ENCODE data around the gene CDKAL1.

Gene CDKAL1

DNA sequence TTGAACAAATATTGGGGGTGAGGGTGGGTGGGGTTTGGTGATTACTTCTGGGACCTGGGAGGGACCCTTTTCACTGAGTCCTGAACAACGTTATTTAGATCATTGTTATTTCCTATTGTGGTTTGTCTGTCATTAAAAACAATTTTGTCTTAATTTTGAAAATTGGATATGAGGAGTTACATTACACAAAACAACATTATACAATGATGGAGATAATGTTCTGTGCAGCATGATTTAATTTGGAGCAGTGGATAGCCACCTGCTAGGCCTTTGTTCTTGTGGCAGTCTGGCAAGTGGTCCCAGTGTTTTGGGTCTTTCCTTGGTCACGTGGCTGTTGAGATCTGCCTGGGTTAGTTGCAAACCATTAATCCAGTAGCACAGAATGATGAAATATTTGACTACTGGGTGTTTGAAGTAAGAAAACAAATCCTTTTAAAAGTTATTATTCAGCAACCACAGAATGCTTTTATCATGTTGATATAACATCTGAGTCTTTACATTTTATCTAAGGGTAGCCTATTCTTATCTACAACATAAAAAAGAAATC lies 172.8 kb downstream of the CDKAL1 start:
- DNase-seq (ENCODE audit: insufficient read length, low spot score) (no peak), FAIRE-seq (no peak)
- TF ChIP-seq POLR2AphosphoS5 (IDR thresholded peaks at IDR 0.05; ENCODE audit: low read depth, low read length), result no peak
- no peak for TF ChIP-seq SPI1 (IDR thresholded peaks at IDR 0.05; ENCODE audit: low read depth, low read length)
- TF ChIP-seq PAX5 (IDR thresholded peaks at IDR 0.05; ENCODE audit: insufficient read depth, low read length, severe bottlenecking), result no peak
- TF ChIP-seq POLR2A (IDR thresholded peaks at IDR 0.05; ENCODE audit: low read depth, low read length), result no peak
- TF ChIP-seq TAF1 (IDR thresholded peaks at IDR 0.05; ENCODE audit: low read depth, low read length), result no peak
- no peak for TF ChIP-seq POU2F2 (IDR thresholded peaks at IDR 0.05; ENCODE audit: low read depth, low read length)

DNA sequence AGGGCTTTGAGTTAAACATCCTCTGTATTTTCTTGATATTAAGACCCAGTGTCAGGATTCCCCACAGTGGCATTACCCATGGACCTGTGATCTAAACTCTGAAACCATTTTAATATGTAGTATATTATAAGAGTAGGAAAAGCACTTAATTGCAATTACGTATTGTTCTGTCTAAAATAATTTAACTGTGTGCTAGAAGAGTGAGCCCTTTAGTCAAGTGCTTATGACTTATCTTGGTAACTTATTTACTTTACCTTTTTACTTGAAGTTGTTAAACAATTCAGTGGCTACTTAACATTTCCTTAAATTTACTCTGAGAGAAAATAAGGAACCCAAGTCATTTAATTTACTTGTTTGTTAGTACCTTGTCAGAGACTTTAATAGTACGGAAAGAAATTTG lies 173.6 kb downstream of the CDKAL1 start:
- TF ChIP-seq POLR2AphosphoS5 (IDR thresholded peaks at IDR 0.05; ENCODE audit: low read depth, low read length) (no peak), POLR2A (IDR thresholded peaks at IDR 0.05; ENCODE audit: low read depth, low read length) (no peak), POU2F2 (IDR thresholded peaks at IDR 0.05; ENCODE audit: low read depth, low read length) (no peak), SPI1 (IDR thresholded peaks at IDR 0.05; ENCODE audit: low read depth, low read length) (no peak), PAX5 (IDR thresholded peaks at IDR 0.05; ENCODE audit: insufficient read depth, low read length, severe bottlenecking) (no peak), TAF1 (IDR thresholded peaks at IDR 0.05; ENCODE audit: low read depth, low read length) (no peak)
- DNase-seq (ENCODE audit: insufficient read length, low spot score) (no peak), FAIRE-seq (no peak)

DNA sequence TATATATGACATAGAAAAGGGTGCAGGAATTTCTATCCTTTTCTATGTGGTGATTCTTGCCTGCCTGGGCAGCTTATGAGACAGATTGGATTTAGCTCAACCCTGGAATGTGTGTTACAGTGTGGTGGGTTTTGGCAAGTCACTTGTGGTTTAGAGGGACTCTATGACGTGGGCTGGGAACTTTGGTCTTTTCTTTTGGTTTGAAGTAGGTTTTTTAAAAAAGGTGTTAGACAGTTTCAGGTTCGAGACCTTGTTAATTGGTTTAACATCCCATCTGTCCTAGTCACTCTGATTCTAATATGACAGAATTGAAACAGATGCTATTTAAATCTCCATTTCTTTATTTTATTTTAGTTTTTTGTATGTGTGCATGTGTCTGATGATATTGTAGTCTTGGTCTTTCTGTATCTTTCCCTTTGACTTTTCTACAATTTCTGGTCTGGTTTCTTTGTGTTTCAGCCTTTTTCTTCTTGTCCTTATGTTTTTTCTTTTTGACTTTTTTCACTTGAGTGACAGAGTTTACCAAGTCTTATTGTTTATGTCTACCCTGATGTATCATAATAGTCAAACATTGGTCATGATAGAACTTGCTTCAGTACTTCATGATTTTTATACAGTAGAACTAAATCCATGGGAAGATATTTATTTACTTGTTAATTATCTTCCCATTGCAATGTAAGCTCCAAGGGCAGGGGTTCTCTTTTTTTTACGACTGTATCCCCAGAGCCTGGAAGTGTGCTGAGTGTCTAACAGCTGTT lies 174.3 kb downstream of the CDKAL1 start:
- DNase-seq (ENCODE audit: insufficient read length, low spot score), result no peak
- no peak for TF ChIP-seq POLR2A (IDR thresholded peaks at IDR 0.05; ENCODE audit: low read depth, low read length)
- TF ChIP-seq TAF1 (IDR thresholded peaks at IDR 0.05; ENCODE audit: low read depth, low read length), result no peak
- TF ChIP-seq PAX5 (IDR thresholded peaks at IDR 0.05; ENCODE audit: insufficient read depth, low read length, severe bottlenecking), result no peak
- TF ChIP-seq POU2F2 (IDR thresholded peaks at IDR 0.05; ENCODE audit: low read depth, low read length), result peak; percentile 61; the same call in 1 of the 2 replicates
- TF ChIP-seq POLR2AphosphoS5 (IDR thresholded peaks at IDR 0.05; ENCODE audit: low read depth, low read length), result no peak
- no peak for FAIRE-seq

DNA sequence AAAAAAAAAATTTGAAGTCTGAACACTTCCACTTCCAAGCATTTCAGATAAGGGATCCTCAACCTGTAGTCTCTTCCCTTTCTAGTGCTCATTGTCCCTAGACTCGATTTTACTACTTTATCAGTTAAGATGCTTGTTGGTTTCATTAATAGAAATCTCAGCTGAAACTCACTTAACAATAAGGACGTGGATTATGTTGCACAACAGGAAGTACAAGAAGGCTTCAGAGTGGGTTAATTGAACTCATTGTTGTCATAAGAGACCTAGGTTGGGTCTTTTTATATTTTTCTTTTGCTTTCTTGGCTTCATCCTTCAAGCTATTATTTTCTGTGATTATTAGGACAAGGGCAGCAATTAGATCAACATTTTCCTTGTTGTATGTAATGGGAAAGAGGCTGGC lies 175.2 kb downstream of the CDKAL1 start:
- FAIRE-seq (no peak), DNase-seq (ENCODE audit: insufficient read length, low spot score) (no peak)
- no peak for TF ChIP-seq SPI1 (IDR thresholded peaks at IDR 0.05; ENCODE audit: low read depth, low read length)

DNA sequence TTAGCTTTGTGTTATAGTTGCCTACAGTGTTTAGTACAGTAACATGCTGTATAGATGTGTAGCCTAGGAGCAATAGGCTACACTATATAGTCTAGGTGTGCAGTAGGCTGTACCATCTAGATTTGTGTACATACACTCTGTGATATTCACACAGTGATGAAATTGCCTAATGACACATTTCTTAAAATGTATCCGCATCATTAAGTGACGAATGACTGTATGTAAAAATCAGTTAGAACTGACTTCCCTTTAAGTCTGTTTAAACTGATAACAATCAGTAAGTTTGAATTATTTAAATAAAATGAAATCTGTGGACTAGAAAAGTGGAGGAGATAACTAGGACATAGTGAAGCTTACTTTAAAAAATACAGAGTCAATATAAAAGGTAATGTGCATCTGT lies 176.1 kb downstream of the CDKAL1 start:
- TF ChIP-seq PAX5 (IDR thresholded peaks at IDR 0.05; ENCODE audit: insufficient read depth, low read length, severe bottlenecking), result no peak
- no peak for TF ChIP-seq TAF1 (IDR thresholded peaks at IDR 0.05; ENCODE audit: low read depth, low read length)
- no peak for TF ChIP-seq SPI1 (IDR thresholded peaks at IDR 0.05; ENCODE audit: low read depth, low read length)
- no peak for TF ChIP-seq POLR2A (IDR thresholded peaks at IDR 0.05; ENCODE audit: low read depth, low read length)
- TF ChIP-seq POLR2AphosphoS5 (IDR thresholded peaks at IDR 0.05; ENCODE audit: low read depth, low read length), result no peak
- no peak for TF ChIP-seq POU2F2 (IDR thresholded peaks at IDR 0.05; ENCODE audit: low read depth, low read length)
- no peak for FAIRE-seq
- no peak for DNase-seq (ENCODE audit: insufficient read length, low spot score)

DNA sequence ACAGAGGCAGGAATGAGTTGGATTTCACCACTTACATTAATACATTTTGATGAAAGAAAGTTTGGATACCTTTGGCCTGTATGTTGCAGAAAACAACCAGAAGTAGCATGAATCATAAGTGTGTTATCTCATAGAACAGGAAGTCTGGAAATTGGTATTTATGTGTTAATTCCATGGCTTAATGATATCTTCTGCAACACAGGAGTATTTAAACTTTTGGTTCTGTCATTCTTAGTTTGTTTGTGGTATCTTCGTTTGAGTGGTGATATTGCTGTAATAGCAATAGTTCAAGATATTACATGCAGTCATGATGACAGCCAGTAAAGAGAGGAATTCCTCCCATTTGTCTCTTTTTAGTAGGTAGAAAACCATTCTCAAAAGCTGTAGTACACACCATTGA lies 177.3 kb downstream of the CDKAL1 start:
- no peak for TF ChIP-seq TAF1 (IDR thresholded peaks at IDR 0.05; ENCODE audit: low read depth, low read length)
- no peak for TF ChIP-seq PAX5 (IDR thresholded peaks at IDR 0.05; ENCODE audit: insufficient read depth, low read length, severe bottlenecking)
- TF ChIP-seq POLR2AphosphoS5 (IDR thresholded peaks at IDR 0.05; ENCODE audit: low read depth, low read length), result no peak
- no peak for TF ChIP-seq SPI1 (IDR thresholded peaks at IDR 0.05; ENCODE audit: low read depth, low read length)
- no peak for TF ChIP-seq POU2F2 (IDR thresholded peaks at IDR 0.05; ENCODE audit: low read depth, low read length)
- no peak for TF ChIP-seq POLR2A (IDR thresholded peaks at IDR 0.05; ENCODE audit: low read depth, low read length)
- DNase-seq (ENCODE audit: insufficient read length, low spot score) (no peak), FAIRE-seq (no peak)

DNA sequence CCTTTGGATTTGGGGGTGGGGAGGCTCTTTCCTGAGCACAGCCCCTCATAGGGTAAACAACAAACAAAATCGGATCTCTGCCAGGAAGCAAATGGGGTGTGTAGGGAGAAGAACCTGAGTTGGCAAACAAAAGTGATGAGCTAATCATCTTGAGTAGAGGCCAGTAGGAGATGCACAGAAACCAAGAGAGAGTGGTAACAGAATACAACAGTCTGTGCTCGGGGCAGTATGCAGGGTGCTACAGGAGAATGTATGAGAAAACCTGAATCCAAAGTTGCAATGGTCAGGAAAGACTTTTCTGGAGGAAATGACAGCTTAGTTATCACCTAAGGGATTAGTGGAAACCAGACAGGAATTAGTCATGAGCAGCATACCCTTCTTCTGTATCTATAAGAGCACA lies 177.8 kb downstream of the CDKAL1 start:
- DNase-seq (ENCODE audit: insufficient read length, low spot score), result no peak
- no peak for TF ChIP-seq PAX5 (IDR thresholded peaks at IDR 0.05; ENCODE audit: insufficient read depth, low read length, severe bottlenecking)
- TF ChIP-seq POLR2AphosphoS5 (IDR thresholded peaks at IDR 0.05; ENCODE audit: low read depth, low read length), result no peak
- no peak for TF ChIP-seq POLR2A (IDR thresholded peaks at IDR 0.05; ENCODE audit: low read depth, low read length)
- TF ChIP-seq TAF1 (IDR thresholded peaks at IDR 0.05; ENCODE audit: low read depth, low read length), result no peak
- TF ChIP-seq SPI1 (IDR thresholded peaks at IDR 0.05; ENCODE audit: low read depth, low read length), result no peak
- no peak for TF ChIP-seq POU2F2 (IDR thresholded peaks at IDR 0.05; ENCODE audit: low read depth, low read length)
- FAIRE-seq, result no peak

DNA sequence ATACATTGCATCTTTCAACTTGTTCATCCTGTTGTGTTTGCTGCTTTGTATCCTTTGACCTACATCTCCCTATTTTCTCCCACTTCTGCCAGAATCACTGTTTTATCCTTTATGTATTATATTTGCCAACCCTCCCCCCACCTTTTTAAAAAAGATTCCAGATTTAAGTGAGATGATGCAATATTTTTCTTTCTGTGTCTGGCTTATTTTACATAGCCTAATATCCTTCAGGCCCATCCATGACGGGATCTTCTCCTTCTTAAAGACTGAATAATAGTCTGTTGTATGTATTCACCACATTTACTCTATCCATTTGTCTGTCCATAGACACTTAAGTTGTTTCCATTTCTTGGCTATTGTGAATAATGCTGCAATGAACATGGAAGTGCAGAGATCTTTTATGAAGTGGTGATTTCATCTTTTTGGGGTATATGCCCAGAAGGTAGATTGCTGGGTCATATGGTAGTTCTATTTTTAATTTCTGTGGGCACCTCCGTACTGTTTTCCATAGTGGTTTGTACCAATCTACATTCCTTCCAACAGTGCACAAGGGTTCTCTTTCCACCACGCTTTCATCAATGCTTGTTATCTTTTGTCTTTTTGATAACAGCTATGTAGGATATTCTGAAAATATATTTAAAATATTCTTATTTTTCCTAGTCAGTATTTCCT lies 181.0 kb downstream of the CDKAL1 start:
- DNase-seq (ENCODE audit: insufficient read length, low spot score), result no peak
- FAIRE-seq, result no peak
- no peak for TF ChIP-seq SPI1 (IDR thresholded peaks at IDR 0.05; ENCODE audit: low read depth, low read length)
- no peak for TF ChIP-seq POU2F2 (IDR thresholded peaks at IDR 0.05; ENCODE audit: low read depth, low read length)
- TF ChIP-seq PAX5 (IDR thresholded peaks at IDR 0.05; ENCODE audit: insufficient read depth, low read length, severe bottlenecking), result no peak
- no peak for TF ChIP-seq POLR2A (IDR thresholded peaks at IDR 0.05; ENCODE audit: low read depth, low read length)
- no peak for TF ChIP-seq POLR2AphosphoS5 (IDR thresholded peaks at IDR 0.05; ENCODE audit: low read depth, low read length)
- TF ChIP-seq TAF1 (IDR thresholded peaks at IDR 0.05; ENCODE audit: low read depth, low read length), result no peak

DNA sequence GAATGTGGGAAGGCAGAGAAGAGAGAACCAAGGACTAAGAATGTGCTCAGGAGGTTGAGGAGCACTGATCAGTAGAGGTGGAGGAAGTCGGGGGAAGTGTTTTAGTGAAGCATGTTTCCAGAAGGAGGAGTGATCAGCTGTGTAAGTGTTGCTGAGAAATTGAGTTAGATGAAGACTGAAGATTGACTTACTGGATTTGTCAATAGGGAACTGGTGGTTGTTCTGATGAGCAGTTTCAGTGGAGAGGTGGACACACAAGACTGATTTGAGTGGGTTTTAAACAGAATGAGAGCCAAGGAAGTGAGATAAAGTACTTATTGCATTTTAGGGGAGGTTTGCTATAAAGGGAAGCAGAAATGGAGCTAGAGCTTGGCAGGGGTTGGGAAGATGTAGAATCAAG lies 182.6 kb downstream of the CDKAL1 start:
- TF ChIP-seq PAX5 (IDR thresholded peaks at IDR 0.05; ENCODE audit: insufficient read depth, low read length, severe bottlenecking) (peak; percentile 79), POU2F2 (IDR thresholded peaks at IDR 0.05; ENCODE audit: low read depth, low read length) (no peak), TAF1 (IDR thresholded peaks at IDR 0.05; ENCODE audit: low read depth, low read length) (no peak), POLR2AphosphoS5 (IDR thresholded peaks at IDR 0.05; ENCODE audit: low read depth, low read length) (no peak), SPI1 (IDR thresholded peaks at IDR 0.05; ENCODE audit: low read depth, low read length) (peak; percentile 92), POLR2A (IDR thresholded peaks at IDR 0.05; ENCODE audit: low read depth, low read length) (no peak)
- FAIRE-seq (peak; percentile 86), DNase-seq (ENCODE audit: insufficient read length, low spot score) (no peak)
